Dendritic cell treated with granulocyte-macrophage colony-stimulating factor and Interleukin-4, amounts not matched to agents 40 ng/mL and 50 ng/mL, for 4 days (primary cell): Measurements from ENCODE around the gene NKX1-1.
"Not testable (repeated sequence)": the region's sequence is repeated elsewhere in the genome, so short reads cannot be mapped to it uniquely, and the experiment has no call there.

Experiments used
- H3K27ac Mint-ChIP-seq: one replicate; pipeline ENCODE4 v1.8.0; 2022; ENCODE audit warnings: mild to moderate bottlenecking, mixed read lengths
- H3K27me3 Mint-ChIP-seq: one replicate; pipeline ENCODE4 v1.8.0; 2022; ENCODE audit warnings: mild to moderate bottlenecking, mixed read lengths
- H3K36me3 Mint-ChIP-seq: one replicate; pipeline ENCODE4 v1.8.0; 2022; ENCODE audit warnings: low read depth, mixed read lengths
- H3K4me1 Mint-ChIP-seq: one replicate; pipeline ENCODE4 v1.8.0; 2022; ENCODE audit warnings: low read depth, mixed read lengths
- H3K4me3 Mint-ChIP-seq: one replicate; pipeline ENCODE4 v1.8.0; 2022; ENCODE audit warnings: mild to moderate bottlenecking, moderate library complexity, mixed read lengths
- H3K9me3 Mint-ChIP-seq: one replicate; pipeline ENCODE4 v1.8.0; 2022; ENCODE audit warnings: mixed read lengths
- intact Hi-C: fragments of 100-400 bp; cut with micrococcal nuclease; formaldehyde crosslinking; loops from one replicate; pipeline ENCODE4 v1.15.0; 2022

The NKX1-1 gene

DNA sequence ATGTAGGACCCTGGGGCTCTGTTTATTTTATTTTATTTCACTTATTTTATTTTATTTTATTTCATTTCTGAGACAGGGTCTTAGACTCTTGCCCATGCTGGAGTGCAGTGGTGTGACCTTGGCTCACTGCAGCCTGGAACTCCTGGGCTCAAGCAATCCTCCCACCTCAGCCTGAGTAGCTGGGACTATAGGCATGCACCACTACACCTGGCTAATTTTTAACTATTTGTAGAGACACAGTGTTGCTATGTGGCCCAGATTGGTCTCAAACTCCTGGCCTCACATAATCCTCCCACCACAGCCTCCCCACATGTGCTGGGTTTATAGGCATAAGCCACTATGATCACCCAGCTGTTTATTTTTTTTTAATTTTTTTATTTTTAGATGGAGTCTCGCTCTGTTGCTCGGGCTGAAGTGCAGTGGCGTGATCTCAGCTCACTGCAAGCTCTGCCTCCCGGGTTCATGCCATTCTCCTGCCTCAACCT is 37.5 kb upstream of the NKX1-1 start:
- H3K27me3 Mint-ChIP-seq, H3K4me3 Mint-ChIP-seq, H3K4me1 Mint-ChIP-seq, H3K36me3 Mint-ChIP-seq, H3K27ac Mint-ChIP-seq, H3K9me3 Mint-ChIP-seq, intact Hi-C loops: not testable (repeated sequence)

DNA sequence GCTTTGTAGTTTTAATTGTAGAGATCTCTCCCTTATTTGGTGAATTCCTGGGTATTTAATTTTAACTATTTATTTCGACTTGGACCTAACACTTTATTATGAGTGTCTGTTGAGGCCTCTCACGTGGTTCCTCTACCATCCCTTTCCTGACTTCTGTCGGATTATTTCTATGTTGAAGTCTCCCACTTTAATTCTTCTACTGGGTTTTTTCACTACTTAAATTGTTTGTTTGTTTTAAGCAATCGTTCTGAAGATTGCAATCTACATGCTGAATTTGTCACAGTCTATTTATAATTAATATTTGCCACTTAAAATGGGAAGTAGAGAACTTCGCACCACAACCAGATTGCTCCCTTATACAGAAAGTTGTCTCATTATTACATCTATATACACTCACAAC is 20.8 kb upstream of the NKX1-1 start:
- Mint-ChIP-seq H3K4me1 (no peaks in the 10 kb centered on the region), H3K27me3 (peaks cover 18% of the 10 kb centered on the region), H3K9me3 (no peaks in the 10 kb centered on the region), H3K4me3 (no peak overlapping the region), H3K36me3 (no peaks in the 10 kb centered on the region), H3K27ac (no peak overlapping the region)
- intact Hi-C loops: no loop called here

DNA sequence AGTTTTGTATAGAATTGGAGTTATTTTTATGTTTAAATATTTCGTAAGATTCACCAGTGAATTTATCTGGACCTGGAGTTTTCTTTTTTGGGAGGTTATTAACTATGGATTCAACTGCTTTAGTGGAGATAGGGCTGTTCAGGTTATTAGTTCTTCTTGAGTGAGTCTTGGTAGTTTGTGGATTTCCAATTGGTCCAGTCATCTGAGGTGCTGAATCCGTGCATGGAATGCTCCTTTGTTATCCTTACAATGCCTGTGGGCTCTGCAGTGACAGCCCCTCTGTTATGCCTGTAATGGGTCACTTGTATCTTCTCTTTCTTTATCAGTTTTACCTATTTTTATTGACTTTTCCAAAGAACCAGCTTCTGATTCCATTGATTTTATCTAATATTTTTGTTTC is 15.4 kb upstream of the NKX1-1 start:
- H3K27ac Mint-ChIP-seq: no peak overlapping the region
- H3K27me3 Mint-ChIP-seq: peaks cover 37% of the 10 kb centered on the region
- H3K9me3 Mint-ChIP-seq: no peaks in the 10 kb centered on the region
- no peak overlapping the region for H3K4me3 Mint-ChIP-seq
- H3K4me1 Mint-ChIP-seq: no peaks in the 10 kb centered on the region
- H3K36me3 Mint-ChIP-seq: no peaks in the 10 kb centered on the region
- intact Hi-C loops: no loop called here

DNA sequence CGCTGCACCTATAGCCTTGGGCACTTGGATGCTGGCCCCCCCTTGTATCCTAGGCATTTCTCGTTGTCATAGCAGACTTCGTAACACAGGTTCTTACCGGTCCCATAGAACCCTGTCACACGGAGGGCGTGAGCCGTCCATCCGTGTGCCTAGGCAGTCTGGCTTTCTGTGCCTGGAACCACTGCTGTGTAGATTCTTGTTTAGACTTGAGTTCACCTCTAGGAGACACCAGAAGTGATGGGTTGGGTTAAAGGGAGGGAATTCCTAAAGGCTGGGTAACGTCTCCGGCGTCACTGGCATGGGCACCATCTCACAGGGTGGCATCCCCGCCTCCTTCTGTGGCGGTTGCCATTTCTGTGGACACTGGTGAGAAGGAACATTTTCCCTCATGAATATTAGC is 13.5 kb upstream of the NKX1-1 start:
- intact Hi-C loops: no loop called here
- no peaks in the 10 kb centered on the region for H3K4me1 Mint-ChIP-seq
- H3K9me3 Mint-ChIP-seq: no peaks in the 10 kb centered on the region
- peaks cover 45% of the 10 kb centered on the region for H3K27me3 Mint-ChIP-seq
- no peaks in the 10 kb centered on the region for H3K36me3 Mint-ChIP-seq
- no peak overlapping the region for H3K27ac Mint-ChIP-seq
- H3K4me3 Mint-ChIP-seq: no peak overlapping the region

DNA sequence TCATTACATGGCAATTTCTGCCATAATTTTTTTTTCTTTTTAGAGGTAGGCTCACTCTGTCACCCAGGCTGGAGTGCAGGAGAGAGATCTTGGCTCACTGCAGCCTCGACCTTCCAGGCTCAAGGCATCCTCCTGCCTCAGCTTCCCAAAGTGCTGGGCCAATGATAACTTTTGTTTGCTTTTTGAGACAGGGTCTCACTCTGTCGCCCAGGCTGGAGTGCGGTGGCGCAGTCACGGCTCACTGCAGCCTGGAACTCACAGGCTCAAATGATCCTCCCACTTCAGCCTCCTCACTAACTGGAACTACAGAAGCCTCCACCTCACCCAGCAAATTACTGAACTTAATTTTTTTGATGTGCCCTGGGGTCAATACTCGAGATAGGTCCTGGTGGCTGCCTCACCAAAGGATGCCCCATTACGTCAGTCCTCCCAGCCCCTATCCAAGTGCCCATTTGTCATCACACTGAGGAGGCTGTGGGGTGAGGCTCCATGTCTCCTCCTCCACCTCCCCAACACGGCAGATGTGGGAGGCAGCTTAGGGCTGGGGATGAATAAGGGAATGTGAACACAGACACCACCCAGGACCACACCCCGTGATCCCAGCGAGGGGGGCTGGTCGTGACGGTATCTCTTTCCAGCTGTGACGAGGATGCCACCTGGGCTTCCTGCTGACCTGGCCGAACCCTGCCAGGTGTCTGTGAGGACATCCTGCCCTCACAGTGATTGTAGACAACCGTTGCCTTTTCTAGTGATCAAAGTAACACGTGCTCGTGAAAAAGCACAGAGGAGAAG is 12.4 kb upstream of the NKX1-1 start:
- Mint-ChIP-seq H3K4me1 (no peaks in the 10 kb centered on the region), H3K27me3 (peaks cover 45% of the 10 kb centered on the region), H3K27ac (no peak overlapping the region), H3K36me3 (no peaks in the 10 kb centered on the region), H3K4me3 (no peak overlapping the region), H3K9me3 (no peaks in the 10 kb centered on the region)
- intact Hi-C loops: no loop called here

DNA sequence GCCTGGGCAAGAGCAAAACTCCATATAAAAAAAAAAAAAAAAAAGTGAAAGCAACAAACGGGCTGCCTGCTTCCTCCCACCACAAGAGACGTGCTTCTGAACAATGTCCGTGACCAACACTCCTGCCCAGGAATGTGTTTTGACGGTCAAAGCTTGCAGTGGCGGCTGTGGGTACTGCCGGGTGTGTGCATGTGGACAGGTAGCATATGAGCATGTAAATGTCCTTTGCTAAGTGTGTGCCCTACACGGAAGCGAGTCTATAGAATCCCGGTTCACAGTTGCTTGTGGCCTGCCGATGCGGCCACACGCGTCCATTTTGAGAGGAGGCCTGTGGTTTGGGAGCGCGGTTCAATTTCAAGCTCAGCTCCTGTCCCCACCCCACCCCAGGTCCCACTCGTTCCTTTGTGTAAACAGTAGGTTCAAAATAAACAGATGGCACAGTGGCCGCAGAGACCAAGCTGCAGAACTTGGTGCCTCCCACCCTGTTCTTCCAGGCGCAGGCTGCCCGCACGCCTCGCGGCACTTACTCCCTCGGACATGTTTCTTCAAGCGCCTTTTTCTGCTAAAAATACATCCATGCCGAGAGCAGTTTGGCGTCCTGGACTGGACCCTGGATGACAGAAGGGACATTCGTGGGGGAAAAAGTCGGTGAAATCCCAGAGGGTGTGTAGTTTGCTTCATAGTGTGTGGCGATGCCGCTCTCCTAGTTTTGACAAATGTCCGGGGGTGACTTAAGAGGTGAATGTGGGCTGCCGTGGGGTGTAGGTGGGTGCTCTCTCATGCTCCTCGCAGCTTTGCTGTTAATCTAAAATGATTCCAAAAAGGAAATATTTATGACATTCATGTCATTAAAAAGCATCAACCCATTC is 11.5 kb upstream of the NKX1-1 start:
- Mint-ChIP-seq H3K27me3 (peaks cover 51% of the 10 kb centered on the region), H3K4me3 (no peak overlapping the region), H3K9me3 (no peaks in the 10 kb centered on the region), H3K36me3 (no peaks in the 10 kb centered on the region), H3K4me1 (no peaks in the 10 kb centered on the region), H3K27ac (no peak overlapping the region)
- intact Hi-C loops: no loop called here

DNA sequence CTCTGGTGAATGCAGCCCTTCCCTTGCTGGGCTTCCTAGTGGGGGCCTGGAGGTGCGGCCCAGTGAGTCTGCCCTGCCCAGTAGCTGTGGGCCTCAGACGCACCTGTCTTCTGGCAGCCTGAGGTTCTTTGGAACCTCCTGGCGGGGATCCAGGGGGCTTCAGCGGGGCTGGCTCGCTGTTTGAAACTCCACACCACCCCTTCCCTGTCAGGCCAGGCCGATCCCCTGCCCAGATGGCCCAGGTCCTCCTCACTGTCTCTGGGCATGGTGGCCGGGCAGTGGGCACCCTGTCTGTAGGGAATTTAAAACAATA is 10.7 kb upstream of the NKX1-1 start:
- Mint-ChIP-seq H3K27ac (no peak overlapping the region), H3K9me3 (no peaks in the 10 kb centered on the region), H3K4me3 (no peak overlapping the region), H3K36me3 (no peaks in the 10 kb centered on the region), H3K27me3 (peaks cover 56% of the 10 kb centered on the region), H3K4me1 (no peaks in the 10 kb centered on the region)
- intact Hi-C loops: no loop called here

DNA sequence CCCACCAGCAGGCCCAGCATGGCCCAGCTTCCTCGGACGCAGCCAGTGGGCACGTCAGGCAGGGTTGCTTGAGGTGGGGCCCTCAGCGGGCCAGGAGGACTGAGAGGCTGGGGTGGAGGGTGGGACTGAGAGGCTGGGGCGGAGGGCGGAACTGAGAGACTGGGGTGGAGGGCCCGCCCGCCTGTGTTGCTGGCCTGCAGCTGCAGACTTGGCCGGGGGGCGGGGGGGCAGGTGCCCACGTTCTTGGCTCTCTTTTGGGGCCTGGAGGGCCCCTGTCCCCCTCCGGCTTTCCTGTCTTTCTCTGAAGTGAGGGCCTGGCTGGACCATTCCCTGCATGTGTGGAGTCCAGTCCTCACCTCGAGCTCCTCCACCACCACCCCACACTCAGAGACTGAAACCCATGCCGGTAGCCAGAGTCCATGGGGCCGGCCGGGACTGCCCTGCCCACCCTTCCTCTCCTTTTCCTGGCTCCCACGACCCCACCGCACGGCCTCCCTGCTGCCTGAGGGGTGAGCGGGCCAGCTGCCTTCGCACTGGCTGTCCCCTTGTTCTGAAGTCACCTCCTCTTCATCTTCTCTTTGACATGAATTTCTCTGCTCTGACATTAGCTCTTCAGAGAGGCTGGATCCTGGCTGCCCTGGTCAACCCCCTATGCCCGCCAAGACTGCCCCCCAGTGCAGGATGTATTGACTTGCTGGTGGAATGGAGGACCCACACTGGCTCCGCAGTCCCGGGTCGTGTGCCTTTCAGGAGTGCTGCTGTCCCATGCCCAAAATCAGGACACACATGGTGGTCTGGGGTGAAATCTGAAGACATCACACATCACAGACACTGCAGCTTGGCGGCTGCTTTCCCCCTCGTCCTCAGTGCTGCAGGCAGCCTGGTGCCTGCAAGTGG is 10.1 kb upstream of the NKX1-1 start:
- no peak overlapping the region for H3K4me3 Mint-ChIP-seq
- intact Hi-C loops: no loop called here
- H3K4me1 Mint-ChIP-seq: no peaks in the 10 kb centered on the region
- peaks cover 62% of the 10 kb centered on the region for H3K27me3 Mint-ChIP-seq
- no peaks in the 10 kb centered on the region for H3K9me3 Mint-ChIP-seq
- H3K36me3 Mint-ChIP-seq: no peaks in the 10 kb centered on the region
- no peak overlapping the region for H3K27ac Mint-ChIP-seq

DNA sequence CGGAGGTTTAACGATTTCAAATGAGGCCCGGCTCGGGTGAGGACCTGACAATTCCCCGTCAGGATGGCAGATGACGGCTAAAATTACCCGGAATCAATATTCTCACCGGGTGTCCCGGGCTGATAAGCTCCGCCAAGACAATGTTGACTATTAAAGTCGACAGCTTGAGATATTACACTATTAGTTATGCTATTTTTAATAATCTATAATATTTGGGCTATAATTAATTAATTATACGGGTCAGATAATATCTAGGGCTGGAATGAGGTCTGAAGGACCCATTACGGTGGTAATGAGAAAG is 9.4 kb upstream of the NKX1-1 start:
- no peaks in the 10 kb centered on the region for H3K36me3 Mint-ChIP-seq
- no peak overlapping the region for H3K27ac Mint-ChIP-seq
- H3K27me3 Mint-ChIP-seq: peaks cover 63% of the 10 kb centered on the region
- no peak overlapping the region for H3K4me3 Mint-ChIP-seq
- no peaks in the 10 kb centered on the region for H3K9me3 Mint-ChIP-seq
- intact Hi-C loops: no loop called here
- no peaks in the 10 kb centered on the region for H3K4me1 Mint-ChIP-seq

DNA sequence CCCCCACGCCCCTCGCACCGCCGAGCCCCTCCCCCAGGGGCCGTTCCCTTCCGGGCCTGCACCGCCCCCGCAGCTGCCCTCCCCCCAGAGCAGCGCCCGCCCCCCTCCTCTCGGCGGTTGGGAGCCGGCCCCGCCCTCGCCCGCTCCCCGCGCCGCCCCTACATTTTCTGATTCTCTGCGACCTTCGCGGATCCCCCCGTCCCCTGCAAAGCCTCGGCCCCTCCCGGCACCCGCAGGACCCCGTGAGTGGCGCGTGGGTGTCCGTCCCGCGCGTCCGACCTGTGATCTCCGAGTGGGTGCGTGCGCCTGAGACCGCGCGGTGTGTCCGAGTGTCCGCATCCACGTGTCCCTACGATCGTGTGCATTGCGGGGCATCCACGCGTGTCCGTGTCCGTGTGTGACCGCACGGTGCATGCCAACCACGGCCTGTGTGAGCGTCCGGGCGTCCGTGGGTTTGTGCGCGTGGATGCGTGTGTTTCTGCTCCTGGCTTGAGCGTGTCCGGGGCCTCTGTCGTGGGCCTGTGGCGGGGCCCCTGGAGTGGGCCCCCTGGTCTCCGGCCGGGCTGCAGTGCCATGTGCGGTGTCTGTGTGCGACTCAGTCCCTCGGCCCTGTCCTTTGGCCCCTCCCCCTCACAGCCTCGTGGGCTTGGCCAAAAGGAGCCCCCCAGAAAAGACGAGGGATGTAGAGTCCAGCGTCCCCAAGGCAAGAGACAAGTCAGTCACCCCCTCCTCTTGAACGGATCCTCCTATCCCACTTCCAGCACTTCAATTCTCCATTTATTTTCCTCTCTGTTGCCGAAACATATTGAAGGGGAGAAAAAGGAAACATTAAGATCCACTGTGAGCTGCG is 8.8 kb upstream of the NKX1-1 start:
- intact Hi-C loops: no loop called here
- Mint-ChIP-seq H3K27me3 (peaks cover 66% of the 10 kb centered on the region), H3K4me1 (no peaks in the 10 kb centered on the region), H3K9me3 (no peaks in the 10 kb centered on the region), H3K4me3 (no peak overlapping the region), H3K27ac (no peak overlapping the region), H3K36me3 (no peaks in the 10 kb centered on the region)

DNA sequence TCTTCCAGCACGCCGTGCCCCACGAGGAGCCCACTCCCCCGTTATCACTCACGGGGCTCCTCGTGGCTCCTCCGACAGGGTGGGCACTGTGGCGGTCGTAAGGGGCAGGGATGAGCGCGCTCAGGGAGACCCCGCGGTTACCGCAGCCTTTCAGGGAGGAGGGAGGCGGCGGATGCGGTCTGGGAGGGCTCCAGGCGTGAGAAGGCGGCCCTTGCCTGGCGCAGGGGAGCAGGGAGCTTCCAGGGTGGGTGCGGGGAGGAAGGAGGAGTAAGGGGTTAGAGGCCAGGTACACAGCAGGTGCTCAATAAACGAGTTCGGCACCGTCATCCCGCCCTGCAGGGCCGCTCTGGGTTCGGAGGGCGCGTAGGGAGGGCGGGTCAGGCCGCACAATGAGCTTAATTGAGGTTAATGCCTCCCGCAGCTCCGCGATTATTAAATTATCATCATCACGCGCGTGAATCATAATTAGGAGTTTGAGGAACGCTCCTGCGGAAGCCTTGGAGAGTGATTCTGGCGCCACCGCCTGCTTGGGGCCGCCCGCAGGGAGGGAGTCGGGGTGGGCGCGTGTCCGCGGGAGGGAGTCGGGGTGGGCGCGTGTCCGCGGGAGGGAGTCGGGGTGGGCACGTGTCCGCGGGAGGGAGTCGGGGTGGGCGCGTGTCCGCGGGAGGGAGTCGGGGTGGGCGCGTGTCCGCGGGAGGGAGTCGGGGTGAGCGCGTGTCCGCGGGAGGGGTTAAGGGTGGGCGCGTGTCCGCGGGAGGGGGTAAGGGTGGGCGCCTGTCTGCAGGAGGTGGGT is 7.6 kb upstream of the NKX1-1 start:
- H3K4me1 Mint-ChIP-seq: no peaks in the 10 kb centered on the region
- intact Hi-C loops: no loop called here
- no peak overlapping the region for H3K27ac Mint-ChIP-seq
- H3K4me3 Mint-ChIP-seq: no peak overlapping the region
- no peaks in the 10 kb centered on the region for H3K9me3 Mint-ChIP-seq
- peaks cover 75% of the 10 kb centered on the region for H3K27me3 Mint-ChIP-seq
- no peaks in the 10 kb centered on the region for H3K36me3 Mint-ChIP-seq

DNA sequence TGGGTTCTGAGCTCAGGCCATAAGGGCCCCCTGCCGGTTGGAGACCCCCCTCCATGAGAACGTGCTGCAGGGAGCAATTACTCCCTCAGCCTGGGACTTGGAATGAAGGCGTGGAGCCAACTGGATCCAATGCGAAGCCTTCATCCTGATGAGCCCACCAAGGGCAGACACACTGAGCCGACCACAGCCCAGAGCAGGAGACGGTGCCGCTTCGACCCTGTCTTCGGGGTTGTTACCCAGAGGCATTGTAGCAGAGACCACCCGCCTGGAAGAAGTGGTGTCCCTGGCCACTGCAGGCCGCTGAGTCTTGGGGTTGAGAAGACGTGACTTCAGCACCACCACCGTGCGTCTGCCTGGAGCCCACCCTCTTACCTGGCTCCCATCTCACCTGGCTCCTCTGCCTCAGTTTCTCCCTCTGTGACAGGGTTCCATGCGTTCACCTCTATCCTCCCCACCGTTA is 7.0 kb upstream of the NKX1-1 start:
- no peaks in the 10 kb centered on the region for H3K36me3 Mint-ChIP-seq
- H3K27ac Mint-ChIP-seq: no peak overlapping the region
- peaks cover 79% of the 10 kb centered on the region for H3K27me3 Mint-ChIP-seq
- peaks cover 4% of the 10 kb centered on the region for H3K4me1 Mint-ChIP-seq
- H3K9me3 Mint-ChIP-seq: no peaks in the 10 kb centered on the region
- intact Hi-C loops: no loop called here
- H3K4me3 Mint-ChIP-seq: no peak overlapping the region
